HG03342 (cell line): ENCODE data around the gene OR4C3.
"Not testable (repeated sequence)": the region's sequence is repeated elsewhere in the genome, so short reads cannot be mapped to it uniquely, and the experiment has no call there.

Experiments used
- ATAC-seq: cut with Tn5 transposase; IDR thresholded peaks from one replicate; pipeline ENCODE4 v1.9.1; 2021; ENCODE audit warnings: mild to moderate bottlenecking, moderate library complexity; ENCODE audit not compliant: unreplicated experiment

OR4C3 gene

GRCh38 chr11:48324620-48325019 lies at the start of gene OR4C3:
Gene OR4C3 (plus strand): TSS chr11:48324920. CDS start chr11:48325022, 102 bp downstream.
- not testable (repeated sequence) for ATAC-seq

GRCh38 chr11:48305923-48306322 lies 18.8 kb upstream of the OR4C3 start, which contains the start of gene OR4S1:
Gene OR4S1 (plus strand): TSS chr11:48306223. CDS start chr11:48306223, 0 bp downstream.
- ATAC-seq = no peak

GRCh38 chr11:48307760-48308386 lies 16.8 kb upstream of the OR4C3 start:
- peak; percentile 95 for ATAC-seq

GRCh38 chr11:48313590-48313989 lies 11.1 kb upstream of the OR4C3 start:
- ATAC-seq = not testable (repeated sequence)

- not testable (repeated sequence) for ATAC-seq
Observed at GRCh38 chr11:48319813-48320212, 4.9 kb upstream of the OR4C3 start.

- ATAC-seq = no peak
Observed at GRCh38 chr11:48341466-48341865, 16.7 kb downstream of the OR4C3 start.

GRCh38 chr11:48342505-48342904 lies 17.8 kb downstream of the OR4C3 start:
- not testable (repeated sequence) for ATAC-seq

GRCh38 chr11:48346286-48346685 lies 21.6 kb downstream of the OR4C3 start:
- not testable (repeated sequence) for ATAC-seq

- ATAC-seq = no peak
Observed at GRCh38 chr11:48354013-48354412, 29.3 kb downstream of the OR4C3 start.

GRCh38 chr11:48354677-48355076 lies 30.0 kb downstream of the OR4C3 start:
- ATAC-seq = no peak

- ATAC-seq = not testable (repeated sequence)
Observed at GRCh38 chr11:48361289-48361688, 36.6 kb downstream of the OR4C3 start.

- ATAC-seq = no peak
Observed at GRCh38 chr11:48366365-48366764, 41.6 kb downstream of the OR4C3 start, which contains the start of gene OR4C5. Gene OR4C5 (minus strand): TSS chr11:48366465. CDS start chr11:48366465, 0 bp downstream.
